H9 (cell line): ENCODE measurements around the gene UCP3. TPM values are rescaled to one million over a fixed set of nuclear protein-coding genes. Genes with fewer than 3 reads are reported as not detected.

Experiments used
- DNase-seq: peaks from one replicate; pipeline ENCODE4 v3.0.0-alpha.2; 2017
- H2AFZ ChIP-seq: one replicate; pipeline ENCODE4 v1.6.1; 2013; ENCODE audit warnings: mild to moderate bottlenecking, low read length, control low read depth, moderate library complexity
- H2AK5ac ChIP-seq: 2 replicates; pipeline ENCODE4 v1.6.1; 2013; ENCODE audit warnings: low read length, control low read depth, mixed read lengths; ENCODE audit not compliant: insufficient read length
- H2BK120ac ChIP-seq: one replicate; pipeline ENCODE4 v1.6.1; 2013; ENCODE audit warnings: low read depth, mild to moderate bottlenecking, low read length, control low read depth, inconsistent platforms; ENCODE audit not compliant: poor library complexity, severe bottlenecking
- H2BK12ac ChIP-seq: 2 replicates; pipeline ENCODE4 v1.6.1; 2013; ENCODE audit warnings: low read length, control low read depth, mixed read lengths, low read depth; ENCODE audit not compliant: insufficient read length
- H2BK15ac ChIP-seq: 2 replicates; pipeline ENCODE4 v1.6.1; 2013; ENCODE audit warnings: low read depth, low read length, control low read depth
- H2BK20ac ChIP-seq: one replicate; pipeline ENCODE4 v1.6.1; 2013; ENCODE audit warnings: low read depth, mild to moderate bottlenecking, low read length, control low read depth, inconsistent platforms; ENCODE audit not compliant: poor library complexity, severe bottlenecking
- H2BK5ac ChIP-seq: 2 replicates; pipeline ENCODE4 v1.6.1; 2013; ENCODE audit warnings: low read length, control low read depth, mixed read lengths; ENCODE audit not compliant: insufficient read length
- H3K14ac ChIP-seq: 2 replicates; pipeline ENCODE4 v1.6.1; 2013; ENCODE audit warnings: low read length, control low read depth; ENCODE audit not compliant: insufficient read depth
- H3K18ac ChIP-seq: 2 replicates; pipeline ENCODE4 v1.6.1; 2013; ENCODE audit warnings: low read depth, mild to moderate bottlenecking, mixed read lengths, low read length, control low read depth; ENCODE audit not compliant: insufficient read length
- H3K23ac ChIP-seq: 2 replicates; pipeline ENCODE4 v1.6.1; 2013; ENCODE audit warnings: low read length, control low read depth, mixed read lengths, low read depth; ENCODE audit not compliant: insufficient read length
- H3K23me2 ChIP-seq: 2 replicates; pipeline ENCODE4 v1.6.1; 2013; ENCODE audit warnings: low read depth, mild to moderate bottlenecking, mixed read lengths, low read length, control low read depth; ENCODE audit not compliant: insufficient read length, poor library complexity, severe bottlenecking
- H3K27ac ChIP-seq: 2 replicates; pipeline ENCODE4 v1.5.1; 2013; ENCODE audit warnings: low read length, control low read depth, mixed read lengths, low read depth; ENCODE audit not compliant: insufficient read length
- H3K27me3 ChIP-seq: 2 replicates; pipeline ENCODE4 v1.6.1; 2013; ENCODE audit warnings: low read length, control low read depth, inconsistent platforms; ENCODE audit not compliant: insufficient read depth
- H3K4ac ChIP-seq: 2 replicates; pipeline ENCODE4 v1.6.1; 2013; ENCODE audit warnings: low read depth, mild to moderate bottlenecking, control low read depth, inconsistent platforms, low read length, moderate library complexity
- H3K4me1 ChIP-seq: 2 replicates; pipeline ENCODE4 v1.6.1; 2013; ENCODE audit warnings: low read length, control low read depth, inconsistent platforms; ENCODE audit not compliant: insufficient read depth
- H3K4me2 ChIP-seq: 2 replicates; pipeline ENCODE4 v1.6.1; 2013; ENCODE audit warnings: low read length, control low read depth, mixed read lengths; ENCODE audit not compliant: insufficient read length, insufficient read depth
- H3K56ac ChIP-seq: 2 replicates; pipeline ENCODE4 v1.6.1; 2013; ENCODE audit warnings: low read depth, mild to moderate bottlenecking, mixed read lengths, low read length, control low read depth; ENCODE audit not compliant: insufficient read length
- H3K79me1 ChIP-seq: 2 replicates; pipeline ENCODE4 v1.6.1; 2013; ENCODE audit warnings: low read depth, mild to moderate bottlenecking, moderate library complexity, low read length, control low read depth, inconsistent platforms; ENCODE audit not compliant: insufficient read depth, poor library complexity, severe bottlenecking
- H3K79me2 ChIP-seq: 2 replicates; pipeline ENCODE4 v1.6.1; 2013; ENCODE audit warnings: low read length, control low read depth, inconsistent platforms; ENCODE audit not compliant: insufficient read depth
- H3K9ac ChIP-seq: 2 replicates; pipeline ENCODE4 v1.6.1; 2013; ENCODE audit warnings: low read length, control low read depth, mixed read lengths; ENCODE audit not compliant: insufficient read length; ENCODE audit errors: extremely low read depth
- H3K9me3 ChIP-seq: one replicate; pipeline ENCODE4 v1.6.1; 2013; ENCODE audit warnings: low read depth, low read length, inconsistent platforms; ENCODE audit not compliant: control insufficient read depth
- H3T11ph ChIP-seq: one replicate; pipeline ENCODE4 v1.6.1; 2013; ENCODE audit warnings: mild to moderate bottlenecking, low read length, control low read depth, inconsistent platforms
- H4K20me1 ChIP-seq: one replicate; pipeline ENCODE4 v1.6.1; 2013; ENCODE audit not compliant: control insufficient read depth, insufficient read length, insufficient read depth
- H4K5ac ChIP-seq: 2 replicates; pipeline ENCODE4 v1.6.1; 2013; ENCODE audit warnings: low read depth, mild to moderate bottlenecking, mixed read lengths, low read length, control low read depth; ENCODE audit not compliant: insufficient read length
- H4K8ac ChIP-seq: replicated peaks from 2 replicates; pipeline ENCODE4 v1.6.1; 2013; ENCODE audit warnings: low read length, control low read depth, mixed read lengths, low read depth; ENCODE audit not compliant: insufficient read length
- H4K91ac ChIP-seq: 2 replicates; pipeline ENCODE4 v1.6.1; 2013; ENCODE audit warnings: low read depth, mild to moderate bottlenecking, moderate library complexity, mixed read lengths, low read length, control low read depth; ENCODE audit not compliant: insufficient read length
- H3K27ac Mint-ChIP-seq, 3 experiments: 2 replicates in 2 of 3; 3 replicates in 1 of 3; pipeline ENCODE4 v1.8.0; 2020 to 2021; ENCODE audit warnings: mixed read lengths in 3 of 3, mild to moderate bottlenecking in 1 of 3, moderate library complexity in 1 of 3
- H3K27me3 Mint-ChIP-seq: 2 replicates; pipeline ENCODE4 v1.8.0; 2021; ENCODE audit warnings: low read depth, mild to moderate bottlenecking, moderate library complexity, mixed read lengths
- H3K36me3 Mint-ChIP-seq, 3 experiments: 2 replicates in 2 of 3; 3 replicates in 1 of 3; pipeline ENCODE4 v1.8.0; 2020 to 2021; ENCODE audit warnings: low read depth in 3 of 3, mixed read lengths in 3 of 3; ENCODE audit not compliant: insufficient read depth in 1 of 3
- H3K4me1 Mint-ChIP-seq, 2 experiments: 2 replicates each; pipeline ENCODE4 v1.8.0; 2020; ENCODE audit warnings: mixed read lengths in 2 of 2
- H3K4me3 Mint-ChIP-seq, 2 experiments: 2 replicates in 1 of 2; 3 replicates in 1 of 2; pipeline ENCODE4 v1.8.0; 2020 to 2021; ENCODE audit warnings: mild to moderate bottlenecking in 2 of 2, mixed read lengths in 2 of 2, moderate library complexity in 1 of 2
- H3K9me3 Mint-ChIP-seq, 2 experiments: 2 replicates in 1 of 2; 3 replicates in 1 of 2; pipeline ENCODE4 v1.8.0; 2020; ENCODE audit warnings: mild to moderate bottlenecking in 2 of 2, mixed read lengths in 2 of 2, moderate library complexity in 1 of 2
- CTCF ChIP-seq: fragments of 200-600 bp; sonication (generic); conservative IDR thresholded peaks from 3 replicates; pipeline ENCODE4 v1.8.0; 2021; ENCODE audit warnings: antibody characterized with exemption, mild to moderate bottlenecking
- WGBS: extraction: QIAGEN DNeasy Blood & Tissue Kit; methylation state at CpG from one replicate; pipeline ENCODE4 v1.1.7; 2013; ENCODE audit warnings: missing lambda C conversion rate, low lambda C conversion rate, mixed read lengths; ENCODE audit not compliant: insufficient read length; ENCODE audit errors: extremely low coverage; 5-methylcytosine and 5-hydroxymethylcytosine counted together
- total RNA-seq: library from RNA; stranded (reverse); gene quantifications from 2 replicates; pipeline ENCODE4 v1.2.1, GENCODE V29; 2021

Gene UCP3
- total RNA-seq, 1 experiment from 2014 or later, result 0.85 TPM

GRCh38 chr11:74018331-74019005, 9.6 kb upstream of the UCP3 start:
- H2BK12ac ChIP-seq, result no peak overlapping the region
- H3K27me3 Mint-ChIP-seq, result no peaks in the 10 kb centered on the region; the same call in 1 of the 2 replicates
- H3K23ac ChIP-seq, result no peak overlapping the region
- no CpG with 5 or more reads among the region's 9 CpGs for WGBS
- no peak overlapping the region for H3K56ac ChIP-seq
- no peaks in the 10 kb centered on the region for H4K20me1 ChIP-seq
- no peak overlapping the region for H3T11ph ChIP-seq
- H3K14ac ChIP-seq, result no peak overlapping the region
- no peak overlapping the region for H3K4me2 ChIP-seq
- no peaks in the 10 kb centered on the region for H3K79me2 ChIP-seq
- no peak overlapping the region for H3K27ac ChIP-seq
- H3K27ac Mint-ChIP-seq, result peak overlapping the region in 1 of 3 experiments; percentile 69; a peak in 1 of 7 replicates
- H2BK5ac ChIP-seq, result no peak overlapping the region
- no peaks in the 10 kb centered on the region for H3K23me2 ChIP-seq
- no peak overlapping the region for H4K8ac ChIP-seq
- no peak overlapping the region for H4K91ac ChIP-seq
- TF ChIP-seq CTCF, result no peak
- H3K4ac ChIP-seq, result no peak overlapping the region
- no peak overlapping the region for H2BK15ac ChIP-seq
- H3K36me3 Mint-ChIP-seq, result peaks cover 0 to 20% (median 9%) of the 10 kb centered on the region in 3 experiments; a peak in 5 of 7 replicates
- H2BK20ac ChIP-seq, result no peak overlapping the region
- H3K4me1 ChIP-seq, result no peaks in the 10 kb centered on the region
- H3K4me3 Mint-ChIP-seq, result no peak overlapping the region
- H3K9me3 ChIP-seq, result no peaks in the 10 kb centered on the region
- no peak overlapping the region for H2BK120ac ChIP-seq
- no peak overlapping the region for H2AFZ ChIP-seq
- no peaks in the 10 kb centered on the region for H3K79me1 ChIP-seq
- peaks cover 0 to 1% of the 10 kb centered on the region in 2 experiments; a peak in 2 of 4 replicates for H3K4me1 Mint-ChIP-seq
- no peak for DNase-seq
- H2AK5ac ChIP-seq, result no peak overlapping the region
- no peak overlapping the region for H3K9ac ChIP-seq
- H3K27me3 ChIP-seq, result no peaks in the 10 kb centered on the region
- H4K5ac ChIP-seq, result no peak overlapping the region
- no peak overlapping the region for H3K18ac ChIP-seq
- H3K9me3 Mint-ChIP-seq, result no peaks in the 10 kb centered on the region
